Subcutaneous abdominal adipose tissue (tissue), 5 donors: ENCODE data around the gene CNKSR1.
"Not testable (repeated sequence)": the region's sequence is repeated elsewhere in the genome, so short reads cannot be mapped to it uniquely, and the experiment has no call there.

Source experiments
- H3K27ac ChIP-seq: one replicate; pipeline ENCODE4 v1.7.0; 2013; ENCODE audit warnings: low read depth, mild to moderate bottlenecking, inconsistent platforms, low read length, moderate library complexity
- H3K27me3 ChIP-seq, 5 donors: one replicate each; pipeline ENCODE4 v1.7.0; 2013; ENCODE audit warnings: low read length in 5 of 5, inconsistent platforms in 1 of 5; ENCODE audit not compliant: control insufficient read depth in 5 of 5, insufficient read depth in 4 of 5
- H3K36me3 ChIP-seq, 5 donors: one replicate each; pipeline ENCODE4 v1.7.0; 2013; ENCODE audit warnings: low read length in 5 of 5; ENCODE audit not compliant: control insufficient read depth in 5 of 5, insufficient read depth in 5 of 5
- H3K4me1 ChIP-seq, 5 donors: one replicate each; pipeline ENCODE4 v1.7.0; 2013; ENCODE audit warnings: low read length in 5 of 5, mild to moderate bottlenecking in 3 of 5, moderate library complexity in 1 of 5; ENCODE audit not compliant: control insufficient read depth in 5 of 5, insufficient read depth in 5 of 5
- H3K4me3 ChIP-seq, 5 donors: one replicate each; pipeline ENCODE4 v1.7.0; 2013; ENCODE audit warnings: low read length in 5 of 5, low read depth in 1 of 5
- H3K9ac ChIP-seq, 5 donors: one replicate each; pipeline ENCODE4 v1.7.0; 2013; ENCODE audit warnings: low read length in 5 of 5, mild to moderate bottlenecking in 4 of 5, moderate library complexity in 3 of 5
- H3K9me3 ChIP-seq, 5 donors: one replicate each; pipeline ENCODE4 v1.7.0; 2013; ENCODE audit warnings: low read length in 5 of 5; ENCODE audit not compliant: control insufficient read depth in 5 of 5
- donor health status: healthy.
- donor health status: healthy.
- donor health status: healthy.
- donor health status: healthy.
- donor health status: healthy.

Gene CNKSR1

DNA sequence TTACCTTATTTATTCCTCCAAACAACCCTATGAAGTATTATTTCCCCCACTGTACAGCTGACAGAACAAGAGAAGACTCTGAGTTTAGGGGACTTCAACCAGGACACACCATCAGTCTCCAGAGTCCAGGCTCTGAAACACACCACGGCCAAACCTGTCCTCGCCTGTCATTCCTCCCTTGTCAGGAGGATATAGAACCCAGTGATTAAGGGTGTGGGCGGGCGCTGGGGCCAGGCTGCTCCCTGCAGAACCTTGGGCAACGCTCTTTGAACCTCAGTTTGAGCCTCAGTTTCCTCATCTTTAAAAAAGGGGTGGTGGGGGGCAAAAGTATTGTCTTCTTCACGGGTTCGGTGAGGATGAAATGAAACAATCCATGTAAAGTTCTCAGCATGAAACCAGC lies 47.3 kb downstream of the CNKSR1 start:
- peaks cover 3 to 30% (median 17%) of the 10 kb centered on the region in 5 donors for H3K27me3 ChIP-seq

GRCh38 chr1:26225033-26225831 lies 47.9 kb downstream of the CNKSR1 start:
- Histone ChIP-seq H3K9ac (peak overlapping the region in 2 of 5 donors; percentile 5 to 64), H3K4me3 (peak overlapping the region; percentile 42 to 62 (median 54)), H3K27ac (no peak overlapping the region)

More for the DNA sequence above, 47.3 kb downstream of the CNKSR1 start:
- Histone ChIP-seq H3K4me1 (peaks cover 0 to 11% (median 11%) of the 10 kb centered on the region in 5 donors), H3K36me3 (no peaks in the 10 kb centered on the region), H3K9me3 (no peaks in the 10 kb centered on the region), H3K9ac (no peak overlapping the region), H3K4me3 (peak overlapping the region in 3 of 5 donors; percentile 53 to 62 (median 54)), H3K27ac (no peak overlapping the region)

DNA sequence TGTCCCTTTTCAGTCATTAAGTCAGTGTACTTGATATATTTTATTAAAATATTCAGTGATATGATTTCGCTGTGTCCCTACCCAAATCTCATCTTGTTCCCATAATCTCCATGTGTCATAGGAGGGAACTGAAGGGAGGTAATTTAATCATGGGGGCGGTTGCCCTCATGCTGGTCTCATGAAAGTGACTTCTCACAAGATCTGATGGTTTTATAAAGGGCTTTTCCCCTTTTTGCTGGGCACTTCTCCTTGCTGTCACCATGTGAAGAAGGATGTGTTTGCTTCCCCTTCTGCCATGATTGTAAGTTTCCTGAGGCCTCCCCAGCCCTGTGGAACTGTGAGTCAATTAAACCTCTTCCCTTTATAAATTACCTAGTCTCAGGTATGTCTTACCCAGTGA lies 53.4 kb downstream of the CNKSR1 start:
- not testable (repeated sequence) for H3K9ac ChIP-seq, H3K27me3 ChIP-seq, H3K27ac ChIP-seq, H3K36me3 ChIP-seq, H3K9me3 ChIP-seq, H3K4me3 ChIP-seq
- H3K4me1 ChIP-seq: peaks cover 0 to 18% (median 15%) of the 10 kb centered on the region in 5 donors

More at GRCh38 chr1:26225033-26225831, 47.9 kb downstream of the CNKSR1 start:
- Histone ChIP-seq H3K9me3 (no peaks in the 10 kb centered on the region), H3K36me3 (no peaks in the 10 kb centered on the region), H3K27me3 (peaks cover 3 to 27% (median 17%) of the 10 kb centered on the region in 5 donors), H3K4me1 (peaks cover 0 to 11% (median 11%) of the 10 kb centered on the region in 5 donors)

GRCh38 chr1:26233903-26234643 lies 56.8 kb downstream of the CNKSR1 start, which contains the start of gene CEP85:
Gene CEP85, plus strand, starts transcription at chr1:26234200. Its CDS starts 5,584 bp downstream, at chr1:26239784.
- Histone ChIP-seq H3K4me3 (peak within 1 kb of the TSS; percentile 85 to 96 (median 95)), H3K9ac (peak within 1 kb of the TSS; percentile 86 to 98 (median 89)), H3K36me3 (no peaks in the 10 kb centered on the region), H3K4me1 (peaks cover 0 to 16% (median 14%) of the 10 kb centered on the region in 5 donors), H3K27ac (peak within 1 kb of the TSS; percentile 84), H3K27me3 (no peaks in the 10 kb centered on the region), H3K9me3 (no peaks in the 10 kb centered on the region)

GRCh38 chr1:26234644-26235370 lies 57.5 kb downstream of the CNKSR1 start:
- no peaks in the 10 kb centered on the region for H3K27me3 ChIP-seq

DNA sequence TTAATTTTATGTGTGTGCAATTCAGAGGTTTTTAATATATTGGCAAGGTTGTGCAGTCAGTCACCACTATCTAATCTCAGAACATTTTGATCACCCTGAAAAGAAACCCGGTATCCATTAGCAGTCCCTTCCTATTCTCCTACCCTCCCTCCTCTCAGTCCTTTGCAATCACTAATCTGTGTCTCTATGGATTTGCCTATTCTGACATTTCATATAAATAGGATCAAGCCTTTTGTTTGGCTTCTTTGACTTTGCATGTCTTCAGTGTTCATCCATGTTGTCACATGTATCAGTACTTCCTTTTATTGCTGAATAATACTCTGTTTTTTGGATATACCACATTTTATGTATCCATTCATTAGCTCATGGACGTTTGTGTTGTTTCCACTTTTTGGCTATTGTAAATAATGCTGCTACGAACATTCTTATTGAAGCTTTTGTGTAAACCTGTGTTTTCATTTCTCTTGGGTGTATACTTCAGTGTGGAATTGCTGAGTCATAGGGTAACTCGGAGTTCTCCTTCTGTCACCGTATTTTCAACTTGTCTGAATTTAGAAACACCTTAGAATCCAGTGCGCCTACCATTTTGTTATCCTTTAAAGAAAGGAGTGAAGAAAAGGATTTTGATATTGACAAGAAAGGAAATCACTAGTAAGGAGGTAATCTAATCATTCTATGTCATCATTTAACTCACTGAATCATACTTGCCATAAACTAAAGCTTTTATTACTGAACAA lies 60.1 kb downstream of the CNKSR1 start:
- Histone ChIP-seq H3K27me3 (no peaks in the 10 kb centered on the region), H3K27ac (no peak overlapping the region), H3K9ac (no peak overlapping the region), H3K9me3 (no peaks in the 10 kb centered on the region), H3K4me1 (peaks cover 0 to 16% (median 14%) of the 10 kb centered on the region in 5 donors), H3K4me3 (no peak overlapping the region), H3K36me3 (no peaks in the 10 kb centered on the region)

More at GRCh38 chr1:26234644-26235370, 57.5 kb downstream of the CNKSR1 start:
- H3K4me1 ChIP-seq: peaks cover 0 to 16% (median 14%) of the 10 kb centered on the region in 5 donors
- peak overlapping the region; percentile 86 to 98 (median 89) for H3K9ac ChIP-seq
- peak overlapping the region; percentile 84 for H3K27ac ChIP-seq
- no peaks in the 10 kb centered on the region for H3K9me3 ChIP-seq
- no peaks in the 10 kb centered on the region for H3K36me3 ChIP-seq
- H3K4me3 ChIP-seq: peak overlapping the region; percentile 85 to 96 (median 95)
